C4-2B (cell line): ENCODE data around the gene C3orf52.

Experiments used
- ZFX ChIP-seq: fragments of 450-650 bp; IDR thresholded peaks from 2 replicates; pipeline ENCODE4 v1.6.1; 2017
- TF ChIP-seq, protein P1 (sequence below): fragments of 450-650 bp; conservative IDR thresholded peaks from 2 replicates; pipeline ENCODE4 v1.5.1; 2017; ENCODE audit warnings: mild to moderate bottlenecking

DNA sequence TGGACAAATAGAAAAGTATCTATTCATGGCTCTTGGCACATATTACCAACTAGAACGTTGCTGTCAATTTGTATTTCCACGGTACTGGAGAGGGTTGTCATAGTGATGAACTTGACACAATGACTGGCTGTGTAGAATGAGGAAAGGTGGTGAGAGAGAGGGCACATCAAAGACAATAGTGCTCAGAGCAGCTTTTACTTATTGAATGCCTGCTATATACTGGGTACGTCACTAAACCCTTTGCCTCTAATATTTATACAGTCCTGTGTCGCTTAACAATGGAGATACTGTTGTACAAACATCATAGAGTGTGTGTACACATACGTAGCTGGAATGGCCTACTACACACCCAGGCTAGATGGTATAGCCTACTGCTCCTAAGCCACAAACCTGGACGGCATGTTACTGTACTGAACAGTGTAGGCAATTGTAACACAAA is 43.3 kb upstream of the C3orf52 start:
- TF ChIP-seq, protein P1, sequence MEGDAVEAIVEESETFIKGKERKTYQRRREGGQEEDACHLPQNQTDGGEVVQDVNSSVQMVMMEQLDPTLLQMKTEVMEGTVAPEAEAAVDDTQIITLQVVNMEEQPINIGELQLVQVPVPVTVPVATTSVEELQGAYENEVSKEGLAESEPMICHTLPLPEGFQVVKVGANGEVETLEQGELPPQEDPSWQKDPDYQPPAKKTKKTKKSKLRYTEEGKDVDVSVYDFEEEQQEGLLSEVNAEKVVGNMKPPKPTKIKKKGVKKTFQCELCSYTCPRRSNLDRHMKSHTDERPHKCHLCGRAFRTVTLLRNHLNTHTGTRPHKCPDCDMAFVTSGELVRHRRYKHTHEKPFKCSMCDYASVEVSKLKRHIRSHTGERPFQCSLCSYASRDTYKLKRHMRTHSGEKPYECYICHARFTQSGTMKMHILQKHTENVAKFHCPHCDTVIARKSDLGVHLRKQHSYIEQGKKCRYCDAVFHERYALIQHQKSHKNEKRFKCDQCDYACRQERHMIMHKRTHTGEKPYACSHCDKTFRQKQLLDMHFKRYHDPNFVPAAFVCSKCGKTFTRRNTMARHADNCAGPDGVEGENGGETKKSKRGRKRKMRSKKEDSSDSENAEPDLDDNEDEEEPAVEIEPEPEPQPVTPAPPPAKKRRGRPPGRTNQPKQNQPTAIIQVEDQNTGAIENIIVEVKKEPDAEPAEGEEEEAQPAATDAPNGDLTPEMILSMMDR = no peak
- no peak for TF ChIP-seq ZFX
